Nephron (organoid): Measurements from ENCODE around the gene KCTD14.

Source experiments
- H3K27ac Mint-ChIP-seq, 3 experiments: 2 replicates each; pipeline ENCODE4 v1.8.0; 2020; ENCODE audit warnings: mixed read lengths in 3 of 3, mild to moderate bottlenecking in 2 of 3, moderate library complexity in 1 of 3
- H3K27me3 Mint-ChIP-seq: 2 replicates; pipeline ENCODE4 v1.8.0; 2021; ENCODE audit warnings: low read depth, mild to moderate bottlenecking, moderate library complexity, mixed read lengths
- H3K36me3 Mint-ChIP-seq: 2 replicates; pipeline ENCODE4 v1.8.0; 2020; ENCODE audit warnings: low read depth, mixed read lengths
- H3K4me1 Mint-ChIP-seq: 2 replicates; pipeline ENCODE4 v1.8.0; 2020; ENCODE audit warnings: mixed read lengths
- H3K4me3 Mint-ChIP-seq, 3 experiments: 2 replicates each; pipeline ENCODE4 v1.8.0; 2020; ENCODE audit warnings: mild to moderate bottlenecking in 3 of 3, mixed read lengths in 3 of 3, moderate library complexity in 2 of 3
- H3K9me3 Mint-ChIP-seq: 2 replicates; pipeline ENCODE4 v1.8.0; 2020; ENCODE audit warnings: mixed read lengths
- TF ChIP-seq, protein P1 (sequence below), 3 experiments: fragments of 200-600 bp; sonication (generic); IDR thresholded peaks; one replicate each; pipeline ENCODE4 v1.5.0; 2021; ENCODE audit warnings: antibody characterized with exemption in 3 of 3; ENCODE audit not compliant: unreplicated experiment in 3 of 3

KCTD14 gene

DNA sequence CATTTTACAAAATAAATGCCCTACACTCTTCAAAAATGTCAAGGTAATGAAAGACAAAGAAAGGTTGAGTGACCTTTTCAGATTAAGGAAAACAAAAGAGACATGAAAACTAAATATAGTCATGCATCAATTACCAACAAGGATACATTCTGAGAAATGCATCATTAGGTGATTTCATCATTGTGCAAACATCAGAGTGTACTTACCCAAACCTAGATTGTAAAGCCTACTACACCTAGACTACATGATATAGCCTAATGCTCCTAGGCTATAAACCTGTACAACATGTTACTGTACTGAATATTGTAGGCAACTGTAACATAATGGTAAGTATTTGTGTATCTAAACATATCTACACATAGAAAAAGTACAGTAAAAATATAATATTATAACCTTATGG lies 55.3 kb downstream of the KCTD14 start:
- TF ChIP-seq, protein P1, sequence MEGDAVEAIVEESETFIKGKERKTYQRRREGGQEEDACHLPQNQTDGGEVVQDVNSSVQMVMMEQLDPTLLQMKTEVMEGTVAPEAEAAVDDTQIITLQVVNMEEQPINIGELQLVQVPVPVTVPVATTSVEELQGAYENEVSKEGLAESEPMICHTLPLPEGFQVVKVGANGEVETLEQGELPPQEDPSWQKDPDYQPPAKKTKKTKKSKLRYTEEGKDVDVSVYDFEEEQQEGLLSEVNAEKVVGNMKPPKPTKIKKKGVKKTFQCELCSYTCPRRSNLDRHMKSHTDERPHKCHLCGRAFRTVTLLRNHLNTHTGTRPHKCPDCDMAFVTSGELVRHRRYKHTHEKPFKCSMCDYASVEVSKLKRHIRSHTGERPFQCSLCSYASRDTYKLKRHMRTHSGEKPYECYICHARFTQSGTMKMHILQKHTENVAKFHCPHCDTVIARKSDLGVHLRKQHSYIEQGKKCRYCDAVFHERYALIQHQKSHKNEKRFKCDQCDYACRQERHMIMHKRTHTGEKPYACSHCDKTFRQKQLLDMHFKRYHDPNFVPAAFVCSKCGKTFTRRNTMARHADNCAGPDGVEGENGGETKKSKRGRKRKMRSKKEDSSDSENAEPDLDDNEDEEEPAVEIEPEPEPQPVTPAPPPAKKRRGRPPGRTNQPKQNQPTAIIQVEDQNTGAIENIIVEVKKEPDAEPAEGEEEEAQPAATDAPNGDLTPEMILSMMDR (IDR thresholded peaks at IDR 0.05; ENCODE audit: unreplicated experiment in 3 of 3): no peak
- H3K4me1 Mint-ChIP-seq: no peaks in the 10 kb centered on the region
- no peaks in the 10 kb centered on the region for H3K9me3 Mint-ChIP-seq
- H3K27ac Mint-ChIP-seq: no peak overlapping the region
- no peak overlapping the region for H3K4me3 Mint-ChIP-seq
- peaks cover 40% of the 10 kb centered on the region for H3K36me3 Mint-ChIP-seq
- H3K27me3 Mint-ChIP-seq: no peaks in the 10 kb centered on the region

DNA sequence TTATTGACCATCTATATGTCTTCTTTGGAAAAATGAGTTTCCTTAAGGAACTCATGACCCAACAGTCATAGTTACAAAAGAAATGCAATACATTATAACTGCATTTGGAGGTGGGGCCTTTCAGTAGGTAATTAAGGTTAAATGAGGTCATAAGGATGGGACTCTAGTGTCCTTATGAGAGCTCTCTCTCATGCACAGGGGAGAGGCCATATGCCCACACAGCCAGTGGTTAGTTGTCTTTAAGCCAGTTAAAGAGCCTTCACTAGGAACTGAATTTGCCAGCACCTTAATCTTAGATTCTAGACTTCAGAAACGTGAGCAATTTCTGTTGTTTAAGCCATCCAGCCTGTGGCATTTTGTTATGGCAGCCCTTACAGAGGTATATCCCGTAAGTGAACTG lies 56.0 kb downstream of the KCTD14 start:
- Mint-ChIP-seq H3K9me3 (no peaks in the 10 kb centered on the region), H3K27ac (no peak overlapping the region), H3K4me1 (no peaks in the 10 kb centered on the region), H3K36me3 (peaks cover 35% of the 10 kb centered on the region), H3K27me3 (no peaks in the 10 kb centered on the region), H3K4me3 (no peak overlapping the region)
- TF ChIP-seq, protein P1 (IDR thresholded peaks at IDR 0.05; ENCODE audit: unreplicated experiment in 3 of 3): no peak

DNA sequence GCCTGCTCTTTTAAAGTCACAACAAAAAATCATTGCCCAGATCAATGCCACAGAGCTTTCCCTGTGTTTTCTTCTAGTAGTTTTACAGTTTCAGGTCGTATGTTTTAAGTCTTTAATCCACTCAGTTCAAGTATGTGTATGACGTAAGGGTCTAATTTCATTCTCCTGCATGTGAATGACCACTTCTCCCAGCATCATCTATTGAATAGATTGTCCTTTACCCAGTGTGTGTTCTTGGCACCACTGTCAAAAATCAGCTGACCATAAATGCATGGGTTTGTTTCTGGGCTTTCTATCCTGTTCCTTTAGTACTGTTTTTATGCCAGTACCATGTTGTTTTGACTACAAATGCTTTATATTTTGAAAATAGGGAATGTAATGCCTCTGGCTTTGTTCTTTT lies 56.7 kb downstream of the KCTD14 start:
- H3K27me3 Mint-ChIP-seq: no peaks in the 10 kb centered on the region
- H3K36me3 Mint-ChIP-seq: peaks cover 32% of the 10 kb centered on the region
- H3K4me3 Mint-ChIP-seq: no peak overlapping the region
- no peaks in the 10 kb centered on the region for H3K4me1 Mint-ChIP-seq
- H3K9me3 Mint-ChIP-seq: no peaks in the 10 kb centered on the region
- TF ChIP-seq, protein P1 (IDR thresholded peaks at IDR 0.05; ENCODE audit: unreplicated experiment in 3 of 3): no peak
- no peak overlapping the region for H3K27ac Mint-ChIP-seq
